NCI-H1694 treated with DMSO at 0.1 percent for 48 hours (cell line): Measurements from ENCODE around the gene PDHX.

Experiments used
- DNase-seq: peaks from one replicate; lab custom pipeline; 2025; lab: John Stamatoyannopoulos, UW

Gene PDHX

DNA sequence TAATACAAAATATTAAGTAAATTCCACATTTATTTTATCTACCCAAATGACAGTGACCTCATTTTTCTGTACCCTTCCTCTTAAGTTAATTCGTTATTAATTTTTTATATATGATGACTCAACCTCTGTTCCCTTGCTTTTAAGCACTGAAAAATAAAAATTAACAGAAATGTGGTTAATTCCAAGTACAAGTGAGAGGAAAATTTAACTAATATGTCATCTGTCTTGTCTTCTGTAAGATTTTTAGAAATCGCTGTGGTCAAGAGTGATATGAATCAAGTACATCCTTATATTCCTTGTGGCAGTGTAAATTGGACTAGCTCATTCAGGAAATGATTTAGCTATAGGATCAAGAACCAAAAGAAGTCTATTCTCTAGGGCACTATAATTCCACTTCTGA, 74.5 kb downstream of the PDHX start:
- no peak for DNase-seq

DNA sequence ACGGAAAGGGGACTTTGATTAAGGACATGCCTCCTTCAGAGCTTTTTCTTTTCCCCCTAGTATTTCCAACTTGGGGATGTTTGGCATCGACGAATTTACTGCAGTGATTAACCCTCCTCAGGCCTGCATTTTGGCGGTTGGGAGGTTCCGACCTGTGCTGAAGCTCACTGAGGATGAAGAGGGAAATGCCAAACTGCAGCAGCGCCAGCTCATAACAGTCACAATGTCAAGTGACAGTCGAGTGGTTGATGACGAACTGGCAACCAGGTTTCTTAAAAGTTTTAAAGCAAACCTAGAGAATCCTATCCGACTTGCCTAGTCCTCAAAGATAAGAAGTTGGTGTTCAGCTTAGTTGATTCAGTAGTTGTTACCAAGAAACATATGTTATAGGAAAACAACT, 78.4 kb downstream of the PDHX start:
- no peak for DNase-seq

DNA sequence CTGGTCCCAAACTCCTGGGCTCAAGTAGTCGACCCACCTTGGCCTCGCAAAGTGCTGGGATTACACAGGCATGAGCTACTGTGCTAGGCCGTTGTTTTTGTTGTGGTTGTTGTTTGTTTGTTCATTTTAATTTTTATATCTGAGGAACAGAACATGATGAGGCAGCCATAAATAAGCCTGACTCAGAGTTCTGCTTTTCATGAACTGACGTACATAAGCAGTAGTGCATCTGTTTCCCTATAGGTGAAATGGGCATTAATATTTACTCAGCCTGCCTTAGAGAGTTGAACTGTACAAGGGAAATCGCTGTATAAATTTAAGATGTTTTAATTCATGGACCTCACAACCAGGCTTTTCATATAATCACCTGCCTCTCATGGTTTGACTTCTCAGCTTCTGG, 80.5 kb downstream of the PDHX start:
- DNase-seq: no peak

DNA sequence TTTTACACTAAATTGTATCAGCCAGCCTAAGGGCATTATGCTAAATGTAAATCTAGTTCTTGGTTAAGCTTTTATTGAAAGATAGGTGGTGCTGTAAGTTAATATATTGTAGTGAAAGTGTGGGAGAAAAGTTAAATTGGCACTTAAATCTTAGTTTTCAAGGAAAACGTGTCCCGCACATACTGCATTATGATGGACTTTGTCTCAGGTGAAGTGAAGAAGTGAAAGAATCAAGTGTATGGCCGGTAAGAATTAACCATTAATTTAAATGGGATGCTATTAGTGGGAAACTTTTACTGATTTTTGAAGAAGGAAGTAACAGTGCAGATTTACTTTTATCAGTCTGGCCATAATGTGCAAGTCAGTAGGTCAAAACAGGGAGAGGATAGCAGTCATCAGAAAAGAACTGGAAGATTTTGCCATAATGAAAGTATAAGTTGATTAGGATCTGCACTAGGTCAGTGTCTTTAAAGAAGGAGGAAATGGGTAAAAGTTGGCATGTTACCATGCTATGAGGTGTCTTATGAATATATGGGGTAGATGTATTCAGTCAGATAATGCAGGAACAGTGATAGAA, 81.6 kb downstream of the PDHX start:
- peak; percentile 3 for DNase-seq

DNA sequence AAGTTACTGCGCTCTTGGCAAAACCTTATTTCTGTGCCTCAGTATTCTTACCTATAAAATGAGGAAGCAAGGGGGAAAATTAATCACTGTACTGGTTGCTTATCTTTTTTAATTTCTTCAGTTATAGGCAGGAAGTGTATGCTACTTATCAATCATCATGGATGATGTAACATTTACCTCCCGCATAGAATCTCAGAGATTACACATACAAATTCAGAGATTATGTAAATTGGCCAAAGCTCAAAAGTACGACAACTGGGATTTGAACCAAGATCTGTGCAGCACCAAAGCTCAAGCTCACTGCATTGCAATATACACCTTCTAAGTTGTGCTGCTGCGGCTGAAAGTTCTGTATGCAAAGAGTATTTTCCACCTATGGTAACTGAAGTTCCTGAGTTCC, 83.0 kb downstream of the PDHX start:
- DNase-seq: no peak

DNA sequence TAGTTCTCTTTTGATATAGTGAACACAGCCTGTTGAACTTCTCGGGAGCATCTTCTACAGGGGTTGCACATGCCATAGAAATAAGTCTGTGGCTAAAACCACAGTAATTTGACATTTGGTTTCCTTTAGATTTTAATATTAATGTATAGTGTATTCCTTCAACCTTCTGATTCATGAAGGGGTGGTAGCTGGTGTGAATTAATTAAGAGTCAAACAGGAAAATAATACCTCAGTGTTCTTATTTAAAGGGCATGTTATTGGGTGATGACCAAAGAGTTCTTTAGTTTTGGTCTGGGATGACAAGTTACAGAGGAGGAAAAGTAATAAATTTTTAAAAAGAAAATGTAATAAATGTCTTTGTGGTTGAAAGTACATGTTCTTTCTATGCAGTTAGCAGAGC, 86.8 kb downstream of the PDHX start:
- DNase-seq: no peak

DNA sequence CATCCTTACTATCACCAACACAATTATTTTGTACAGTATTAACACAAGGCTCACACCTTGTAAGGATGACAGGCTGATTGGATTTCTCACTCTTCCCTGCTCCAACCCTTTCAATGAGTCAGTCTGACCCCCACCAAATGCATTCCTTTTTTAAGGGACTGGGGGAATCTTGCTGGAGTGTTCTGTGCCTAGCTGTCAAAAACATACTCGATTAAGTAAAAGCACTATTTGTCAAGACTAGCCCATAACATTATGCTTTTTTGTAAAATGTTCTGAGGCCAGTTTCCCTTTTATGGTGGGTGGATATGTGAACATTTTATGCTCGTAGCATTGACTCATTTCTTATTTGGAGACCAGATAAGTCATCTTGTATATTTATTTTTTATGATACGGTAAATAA, 87.2 kb downstream of the PDHX start:
- no peak for DNase-seq

DNA sequence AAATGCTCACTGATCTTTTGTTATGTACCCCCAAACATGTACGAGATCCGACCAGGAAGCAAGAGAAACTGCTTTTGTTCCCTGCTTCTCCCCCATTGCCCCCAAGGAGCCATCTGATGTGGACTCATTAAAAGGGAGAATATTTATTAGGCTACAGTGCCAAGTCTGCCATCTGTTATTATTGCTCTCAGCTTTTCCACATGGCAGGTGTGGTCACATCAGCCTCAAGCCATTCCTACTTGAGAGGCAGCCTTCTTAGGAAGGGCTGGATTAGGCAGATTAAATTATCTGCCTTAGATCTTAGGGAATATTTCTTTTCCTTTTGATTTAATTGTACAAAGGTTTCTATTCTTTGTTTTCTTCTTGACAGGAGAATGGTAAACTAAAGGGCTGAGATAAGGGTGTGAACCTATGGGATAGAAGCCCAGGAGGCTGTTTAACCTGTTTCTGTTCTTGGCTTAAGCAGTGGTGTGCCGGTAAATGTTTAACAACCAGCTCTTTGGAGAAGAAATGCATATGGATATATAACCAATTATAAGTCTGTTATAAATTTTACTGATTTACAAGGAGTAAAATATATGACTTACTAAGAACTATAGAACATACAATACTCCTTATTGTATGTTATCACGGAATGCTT, 88.8 kb downstream of the PDHX start:
- peak; percentile 20 for DNase-seq

DNA sequence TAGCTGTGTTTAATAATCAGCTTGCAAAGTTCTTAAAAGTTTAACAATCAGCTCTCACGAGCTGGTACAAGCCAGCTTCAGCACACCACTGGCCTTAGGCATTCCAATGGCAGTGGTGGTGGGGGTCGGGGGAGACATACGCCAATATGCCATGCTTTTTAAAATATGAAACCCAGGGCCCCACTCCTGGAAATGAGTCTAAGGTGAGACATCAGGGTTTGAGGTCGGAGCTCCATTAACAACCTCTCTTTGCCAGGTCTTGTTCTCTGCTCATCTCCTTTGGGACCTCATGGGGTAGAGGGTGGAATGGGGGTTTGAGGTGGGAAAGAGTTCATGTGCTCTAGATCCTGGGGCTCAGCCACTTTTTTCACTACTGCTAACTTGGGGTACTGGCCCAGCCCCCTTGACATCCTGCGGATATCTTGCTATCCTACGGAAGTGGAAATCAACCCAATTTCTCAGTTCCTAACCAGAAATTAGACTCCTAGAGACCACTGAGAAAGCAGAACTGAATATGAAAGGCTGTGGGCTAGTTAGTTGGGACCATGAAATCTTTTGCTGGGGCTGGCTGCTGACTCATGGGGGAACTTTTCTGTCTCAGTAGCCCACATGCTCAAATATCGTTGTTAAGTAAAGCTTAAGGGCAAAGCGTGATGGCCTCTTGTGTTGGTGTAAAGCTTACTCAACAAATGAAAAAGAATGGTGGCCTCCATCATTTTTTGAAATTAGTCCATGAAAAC, 90.1 kb downstream of the PDHX start:
- DNase-seq: no peak

DNA sequence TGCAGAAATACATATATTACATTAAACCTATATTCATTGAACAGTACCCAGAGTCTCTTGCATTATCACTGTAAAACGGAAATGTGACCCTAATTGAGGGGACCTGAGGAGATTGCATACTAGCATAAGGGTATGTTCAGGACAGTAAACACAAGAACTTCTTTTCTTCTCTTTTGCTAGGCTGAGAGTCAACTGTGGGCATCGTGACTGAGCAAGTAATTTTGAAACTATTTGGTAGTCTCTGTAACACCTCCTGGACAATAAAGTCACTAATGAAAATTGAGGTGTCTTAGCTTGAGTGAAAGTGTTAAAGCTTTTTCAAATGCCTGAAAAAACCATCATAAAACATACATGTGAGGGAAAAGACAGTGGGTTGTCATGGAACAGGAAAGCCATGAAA, 90.9 kb downstream of the PDHX start:
- DNase-seq: no peak

DNA sequence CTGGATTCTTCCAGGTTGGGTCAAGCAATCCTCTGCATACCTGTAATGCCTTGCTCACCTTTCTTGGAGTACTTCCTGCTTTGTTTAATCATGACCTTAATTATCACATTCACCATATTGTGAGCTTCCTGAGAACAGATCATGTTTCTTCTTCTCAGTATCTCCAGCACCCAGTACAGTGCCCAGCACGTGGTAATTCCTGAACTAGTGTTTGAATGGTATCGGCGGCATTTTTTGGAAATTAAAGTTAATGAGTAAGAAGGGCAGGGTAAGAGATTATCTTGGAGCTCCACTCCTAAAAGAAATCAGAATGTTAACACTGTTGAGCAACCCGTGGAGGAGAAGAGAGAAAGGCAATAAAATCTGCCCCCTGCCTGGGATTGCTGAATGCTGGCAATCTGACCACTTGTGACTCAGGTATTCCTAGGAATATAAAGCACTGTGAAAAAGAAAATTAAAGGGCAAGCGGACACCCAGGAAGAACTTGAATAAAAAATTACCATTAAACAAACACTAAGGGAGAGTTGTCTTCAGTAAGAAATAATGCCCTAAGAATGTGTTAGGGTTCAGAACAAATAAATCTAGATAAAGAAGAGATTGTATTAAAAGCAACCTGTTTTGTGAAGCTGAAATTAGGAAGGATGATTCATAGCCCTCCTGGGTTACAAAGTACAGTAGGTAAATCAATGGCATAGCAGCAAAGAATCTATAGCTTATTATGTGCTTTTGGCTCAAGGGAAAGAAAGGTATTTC, 92.9 kb downstream of the PDHX start:
- no peak for DNase-seq

DNA sequence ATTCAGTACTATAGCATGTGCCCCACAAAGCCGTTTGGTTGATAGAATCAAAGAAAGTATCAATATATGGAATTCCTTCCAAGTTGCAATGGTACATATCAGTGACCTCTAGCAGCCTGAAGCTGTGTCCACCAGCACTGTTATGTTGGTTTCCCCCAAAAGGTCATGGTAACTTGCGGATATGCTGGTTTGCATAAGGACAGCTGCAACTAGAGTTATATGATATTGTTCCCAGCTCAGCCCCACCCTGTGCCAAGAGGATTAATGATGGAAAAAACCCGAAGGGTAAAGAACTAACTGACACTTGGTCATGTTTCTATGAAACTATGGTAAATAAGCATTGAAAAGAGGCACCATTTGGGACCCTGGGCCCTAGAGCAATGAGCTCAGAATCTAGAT, 93.5 kb downstream of the PDHX start:
- DNase-seq: no peak

DNA sequence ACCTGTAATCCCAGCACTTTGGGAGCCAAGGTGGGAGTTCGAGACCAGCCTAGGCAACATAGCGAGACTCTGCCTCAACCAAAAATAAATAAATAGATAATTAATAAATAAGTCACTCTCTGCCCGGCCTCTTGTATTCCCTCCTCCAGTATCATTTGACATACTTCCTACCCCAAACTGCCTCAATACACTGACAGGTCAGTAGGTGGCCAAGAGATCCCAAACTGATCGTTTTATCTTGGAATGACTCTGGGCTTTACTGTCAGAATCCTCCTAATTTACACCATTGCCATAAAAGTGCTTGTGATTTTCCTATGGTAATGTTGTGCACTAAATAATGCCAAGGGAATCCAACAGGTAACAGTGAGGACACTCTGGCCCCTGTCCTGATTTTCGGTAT, 94.2 kb downstream of the PDHX start:
- DNase-seq: no peak

DNA sequence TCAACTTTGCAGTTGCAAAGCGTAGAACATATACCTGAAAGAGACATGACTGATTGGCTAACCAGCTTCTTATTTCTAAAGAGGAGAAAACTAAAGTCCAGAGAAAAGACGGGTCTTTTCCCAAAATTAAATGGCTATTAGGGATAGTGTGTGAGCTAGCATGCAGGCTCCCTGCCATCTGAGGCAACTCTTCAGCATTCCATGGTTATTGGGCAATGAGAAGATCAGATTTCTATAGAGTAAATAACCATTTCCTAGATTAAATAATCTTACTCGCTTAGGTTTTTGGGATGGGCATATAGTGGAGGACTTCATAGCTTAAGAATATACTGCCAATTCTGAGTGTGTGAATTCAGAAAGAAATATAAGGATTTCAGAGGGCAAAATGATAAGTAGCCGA, 95.0 kb downstream of the PDHX start:
- no peak for DNase-seq

DNA sequence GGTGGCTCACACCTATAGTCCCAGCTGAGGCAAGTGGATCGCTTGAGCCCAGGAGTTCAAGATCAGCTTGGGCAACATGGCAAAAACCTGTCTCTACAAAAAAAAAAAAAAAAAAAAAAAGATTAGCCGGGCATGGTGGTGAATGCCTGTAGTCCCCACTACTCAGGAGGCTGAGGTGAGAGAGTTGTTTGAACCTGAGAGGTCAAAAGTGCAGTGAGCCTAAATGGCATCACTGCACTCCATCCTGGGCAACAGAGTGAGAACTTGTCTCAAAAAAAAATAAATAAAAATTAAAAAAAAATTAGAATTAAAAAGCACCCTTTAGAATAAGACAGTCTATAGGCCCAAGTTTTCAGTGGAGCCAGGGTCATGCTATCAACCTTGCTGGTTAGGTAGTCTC, 95.5 kb downstream of the PDHX start:
- no peak for DNase-seq

DNA sequence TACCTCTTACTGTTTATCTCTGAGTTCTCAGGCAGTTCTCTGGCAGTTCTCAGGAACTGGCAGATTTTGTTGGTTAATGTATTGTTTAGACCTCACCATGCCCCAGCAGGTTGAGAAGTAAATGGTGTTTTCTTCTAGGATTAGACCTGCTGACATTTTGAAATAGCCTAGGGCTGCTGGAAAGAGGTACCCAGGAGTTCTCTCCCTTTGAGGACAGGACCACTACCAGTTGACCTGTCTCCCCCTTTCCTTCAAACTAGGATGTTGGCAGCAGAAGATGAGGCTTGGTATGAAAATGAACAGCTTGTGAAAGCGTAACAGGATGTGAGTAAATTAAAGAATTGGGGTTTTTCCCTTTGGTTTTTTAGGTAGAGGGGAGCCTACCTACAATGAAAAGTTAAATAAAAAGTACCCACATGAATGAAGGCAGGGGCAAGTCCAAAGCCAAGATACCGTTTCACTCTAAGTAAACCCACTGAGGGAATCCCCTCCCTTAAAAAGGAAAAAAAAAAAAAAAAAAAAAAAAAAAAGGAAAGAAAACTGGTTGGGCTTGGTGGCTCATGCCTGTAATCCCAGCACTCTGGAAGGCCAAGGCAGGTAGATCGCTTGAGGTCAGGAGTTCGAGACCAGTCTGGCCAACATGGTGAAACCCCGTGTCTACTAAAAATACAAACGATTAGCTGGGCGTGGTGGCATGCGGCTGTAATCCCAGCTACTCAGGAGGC, 96.2 kb downstream of the PDHX start:
- DNase-seq: no peak

DNA sequence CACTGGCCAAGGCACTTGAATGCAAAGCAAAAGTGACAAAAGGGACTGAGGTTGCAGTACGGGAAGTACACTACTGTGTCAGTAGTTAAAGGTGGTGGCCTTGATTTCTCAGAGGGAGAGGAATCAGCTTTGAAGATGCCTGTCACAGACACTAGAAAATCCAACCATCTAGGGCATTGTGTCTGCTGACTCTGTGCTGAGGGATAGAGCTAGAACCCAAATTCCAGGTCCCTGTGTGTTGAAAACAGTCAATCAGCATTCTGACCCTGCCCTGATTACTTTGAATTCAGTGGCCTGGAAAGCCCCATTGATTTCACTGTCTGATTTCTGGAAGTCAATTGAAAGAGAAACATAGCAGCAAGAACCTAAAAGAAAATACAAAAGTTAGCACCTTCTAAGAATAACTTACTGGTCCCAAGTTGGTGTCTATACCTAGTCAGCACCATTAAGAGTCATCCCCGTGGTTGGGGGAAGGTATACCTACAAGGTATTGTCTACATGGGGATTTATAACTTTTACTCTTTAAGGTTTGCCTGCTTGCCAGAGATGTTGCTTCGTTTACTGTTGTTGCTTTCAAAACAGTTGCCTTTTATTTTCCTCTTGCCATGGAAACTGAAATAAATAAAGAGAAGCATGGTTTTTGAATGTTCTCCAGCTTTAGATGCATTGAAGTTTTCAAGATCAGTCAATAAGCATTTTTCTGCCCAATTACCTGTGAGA, 97.3 kb downstream of the PDHX start:
- DNase-seq: no peak

DNA sequence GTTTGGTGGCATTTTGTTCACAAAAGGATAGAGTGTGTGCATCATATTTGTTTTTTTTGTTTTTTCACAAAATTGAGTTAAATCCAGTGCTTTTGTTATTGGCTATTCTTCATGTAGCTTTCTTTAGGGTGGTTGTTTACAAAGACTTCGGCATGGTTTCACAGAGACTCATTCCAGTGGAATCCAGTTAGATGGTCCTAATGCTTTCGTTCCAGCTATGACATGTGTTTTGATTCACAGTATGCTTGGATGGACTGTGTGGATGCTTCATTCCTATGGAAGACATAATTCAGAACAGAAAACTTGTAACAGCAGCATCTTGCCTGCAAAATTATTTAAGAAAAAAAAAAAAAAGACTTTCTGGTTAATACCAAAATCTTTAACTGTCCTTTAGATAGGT, 97.9 kb downstream of the PDHX start:
- DNase-seq: no peak

DNA sequence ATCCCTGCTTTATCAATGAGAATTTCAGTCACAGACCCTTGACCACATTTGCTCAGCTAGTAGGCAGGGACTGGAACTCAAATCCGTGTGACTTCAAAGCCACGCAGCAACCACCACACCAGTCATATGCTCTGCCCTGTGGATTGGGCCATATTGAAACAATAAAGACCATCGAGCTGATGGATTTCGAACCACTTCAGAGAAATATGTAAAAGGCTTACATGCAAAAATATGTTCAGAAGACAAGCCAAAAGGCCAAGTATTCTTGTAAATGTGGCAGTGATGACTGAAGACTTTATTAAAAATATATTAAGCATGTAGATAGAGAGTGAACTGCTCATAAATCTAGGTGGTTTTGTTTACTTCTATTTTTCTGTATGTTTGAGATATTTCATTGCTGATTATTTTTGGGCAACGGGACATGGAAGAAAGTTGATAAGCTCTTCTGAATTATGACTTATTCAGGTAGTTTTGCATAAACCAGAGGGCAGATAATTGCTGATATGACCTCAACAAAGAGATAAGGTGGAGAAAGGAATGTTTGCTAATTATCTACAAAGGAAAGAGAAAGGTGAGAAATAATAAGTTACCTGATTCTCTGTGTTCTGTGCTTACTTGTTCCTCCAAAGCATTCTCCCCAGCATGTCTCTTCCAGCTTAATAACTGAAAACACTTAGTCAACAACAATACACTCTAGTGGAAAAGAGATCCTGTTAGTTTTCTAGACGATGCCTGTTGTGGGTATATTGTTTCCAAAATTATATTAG, 99.4 kb downstream of the PDHX start:
- DNase-seq: no peak

DNA sequence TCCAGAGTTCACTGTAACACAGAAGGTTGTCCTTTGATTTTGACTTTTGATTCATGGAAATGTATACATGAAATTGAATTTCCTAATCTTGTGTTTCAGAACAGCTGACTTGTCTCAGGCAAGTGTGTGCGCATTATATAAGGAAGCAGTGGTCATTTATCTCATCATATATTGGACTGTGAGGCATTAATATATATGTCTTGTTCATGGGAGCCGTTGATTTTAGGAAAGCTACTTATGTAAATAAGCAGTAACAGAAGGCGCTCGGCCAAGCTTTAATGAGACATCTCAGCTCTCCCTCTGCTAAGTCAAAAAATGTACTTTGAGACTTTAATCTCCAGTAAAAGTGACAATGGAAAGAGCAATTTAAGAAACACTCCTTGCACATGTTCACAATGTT, 100.5 kb downstream of the PDHX start:
- DNase-seq: no peak
